MM.1S (cell line): ENCODE data around the gene AREL1.

Source experiments
- DNase-seq: peaks from one replicate; pipeline ENCODE4 v3.0.0-alpha.2; 2015
- H2AFZ ChIP-seq: fragments of 300-600 bp; sonication (generic); 2 replicates; pipeline ENCODE4 v1.6.0; 2016; ENCODE audit warnings: antibody characterized with exemption, low read length
- H3F3A ChIP-seq: fragments of 300-600 bp; sonication (generic); 2 replicates; pipeline ENCODE4 v1.6.1; 2016; ENCODE audit warnings: mild to moderate bottlenecking, antibody characterized with exemption, low read length, moderate library complexity, mixed read lengths; ENCODE audit not compliant: insufficient read depth
- H3K27ac ChIP-seq: fragments of 300-600 bp; sonication (generic); 2 replicates; pipeline ENCODE4 v1.5.1; 2016; ENCODE audit warnings: mild to moderate bottlenecking, low read length
- H3K27me3 ChIP-seq: fragments of 300-600 bp; sonication (generic); replicated peaks from 2 replicates; pipeline ENCODE4 v1.6.0; 2016; ENCODE audit warnings: low read length; ENCODE audit not compliant: insufficient read depth
- H3K36me3 ChIP-seq: fragments of 300-600 bp; sonication (generic); replicated peaks from 2 replicates; pipeline ENCODE4 v1.6.1; 2016; ENCODE audit warnings: mild to moderate bottlenecking, low read length, mixed read lengths; ENCODE audit not compliant: insufficient read depth
- H3K4me1 ChIP-seq: fragments of 300-600 bp; sonication (generic); 2 replicates; pipeline ENCODE4 v1.6.1; 2016; ENCODE audit warnings: low read length, mixed read lengths
- H3K4me2 ChIP-seq: fragments of 300-600 bp; sonication (generic); 2 replicates; pipeline ENCODE4 v1.6.0; 2016; ENCODE audit warnings: low read depth, low read length
- H3K4me3 ChIP-seq: fragments of 300-600 bp; sonication (generic); 2 replicates; pipeline ENCODE4 v1.5.1; 2016; ENCODE audit warnings: low read length, mixed read lengths
- H3K79me2 ChIP-seq: fragments of 300-600 bp; sonication (generic); 2 replicates; pipeline ENCODE4 v1.6.1; 2016; ENCODE audit warnings: mixed run types, low read length, mixed read lengths
- H3K9ac ChIP-seq: fragments of 300-600 bp; sonication (generic); 2 replicates; pipeline ENCODE4 v1.6.1; 2016; ENCODE audit warnings: low read length, mixed read lengths
- H3K9me2 ChIP-seq: fragments of 300-600 bp; sonication (generic); replicated peaks from 2 replicates; pipeline ENCODE4 v1.6.1; 2016; ENCODE audit warnings: mild to moderate bottlenecking, low read length, mixed read lengths; ENCODE audit not compliant: insufficient read depth
- H3K9me3 ChIP-seq: fragments of 300-600 bp; sonication (generic); replicated peaks from 2 replicates; pipeline ENCODE4 v1.6.1; 2016; ENCODE audit warnings: mild to moderate bottlenecking, low read length, mixed read lengths; ENCODE audit not compliant: insufficient read depth
- H4K20me1 ChIP-seq: fragments of 300-600 bp; sonication (generic); 2 replicates; pipeline ENCODE4 v1.6.1; 2016; ENCODE audit warnings: mild to moderate bottlenecking, low read length, moderate library complexity, mixed read lengths; ENCODE audit not compliant: insufficient read depth
- CTCF ChIP-seq: fragments of 300-600 bp; sonication (generic); IDR thresholded peaks from 2 replicates; pipeline ENCODE4 v1.5.1; 2016; ENCODE audit warnings: antibody characterized with exemption, low read length, mixed read lengths
- EZH2 ChIP-seq: fragments of 300-600 bp; sonication (generic); optimal IDR thresholded peaks from 2 replicates; pipeline ENCODE3; 2017; ENCODE audit warnings: low read depth, mild to moderate bottlenecking, antibody characterized with exemption, low read length, mixed read lengths
- EZH2phosphoT487 ChIP-seq: fragments of 300-600 bp; sonication (generic); IDR thresholded peaks from 2 replicates; pipeline ENCODE4 v1.6.1; 2018; ENCODE audit warnings: antibody characterized with exemption, low read length

AREL1 gene

GRCh38 chr14:74737753-74738325 lies 25.0 kb upstream of the AREL1 start:
- no peaks in the 10 kb centered on the region for H3F3A ChIP-seq
- no peak overlapping the region for H3K9ac ChIP-seq
- DNase-seq: no peak
- TF ChIP-seq EZH2phosphoT487: no peak
- no peak for TF ChIP-seq EZH2
- TF ChIP-seq CTCF: no peak
- H3K9me3 ChIP-seq: no peaks in the 10 kb centered on the region
- H3K9me2 ChIP-seq: no peaks in the 10 kb centered on the region
- no peak overlapping the region for H3K4me3 ChIP-seq
- no peak overlapping the region for H3K4me2 ChIP-seq
- H3K36me3 ChIP-seq: no peaks in the 10 kb centered on the region
- H3K27ac ChIP-seq: no peak overlapping the region
- no peak overlapping the region for H2AFZ ChIP-seq
- H3K79me2 ChIP-seq: no peaks in the 10 kb centered on the region
- H3K4me1 ChIP-seq: no peaks in the 10 kb centered on the region
- H3K27me3 ChIP-seq: no peaks in the 10 kb centered on the region
- H4K20me1 ChIP-seq: no peaks in the 10 kb centered on the region

GRCh38 chr14:74735125-74735524 lies 22.2 kb upstream of the AREL1 start:
- no peaks in the 10 kb centered on the region for H4K20me1 ChIP-seq
- H3K4me2 ChIP-seq: no peak overlapping the region
- no peak overlapping the region for H2AFZ ChIP-seq
- H3K79me2 ChIP-seq: no peaks in the 10 kb centered on the region
- no peaks in the 10 kb centered on the region for H3K36me3 ChIP-seq
- no peak overlapping the region for H3K4me3 ChIP-seq
- no peak for TF ChIP-seq EZH2
- no peak for TF ChIP-seq CTCF
- no peak for TF ChIP-seq EZH2phosphoT487
- no peak for DNase-seq
- H3K9me2 ChIP-seq: no peaks in the 10 kb centered on the region
- no peak overlapping the region for H3K9ac ChIP-seq
- H3K4me1 ChIP-seq: no peaks in the 10 kb centered on the region
- no peaks in the 10 kb centered on the region for H3F3A ChIP-seq
- H3K9me3 ChIP-seq: no peaks in the 10 kb centered on the region
- no peaks in the 10 kb centered on the region for H3K27me3 ChIP-seq
- H3K27ac ChIP-seq: no peak overlapping the region

- Histone ChIP-seq H3K27ac (no peak overlapping the region), H3K4me3 (no peak overlapping the region), H3K9me3 (no peaks in the 10 kb centered on the region), H3K4me2 (no peak overlapping the region), H3K9ac (no peak overlapping the region), H2AFZ (no peak overlapping the region), H3K36me3 (no peaks in the 10 kb centered on the region), H3K4me1 (no peaks in the 10 kb centered on the region), H3K27me3 (no peaks in the 10 kb centered on the region), H3F3A (no peaks in the 10 kb centered on the region), H3K79me2 (no peaks in the 10 kb centered on the region), H4K20me1 (no peaks in the 10 kb centered on the region), H3K9me2 (no peaks in the 10 kb centered on the region)
- DNase-seq: no peak
- TF ChIP-seq CTCF: no peak
- no peak for TF ChIP-seq EZH2phosphoT487
- TF ChIP-seq EZH2: no peak
These were observed 20.3 kb upstream of the AREL1 start for GRCh38 chr14:74733221-74733620.
